A549 (cell line): ENCODE measurements around the gene SLC16A2. TPM values are rescaled to one million over a fixed set of nuclear protein-coding genes. Genes with fewer than 3 reads are reported as not detected.

Experiments used
- ATAC-seq, 2 experiments: fragments of 200-7000 bp in 1 of 2; fragments of >200 bp in 1 of 2; cut with Nextera tagmentation in 1 of 2; cut with Tn5 transposase in 1 of 2; 3 replicates each; pipeline versions ENCODE4 v1.8.0 to v1.9.1; 2018 to 2020; ENCODE audit warnings: mild to moderate bottlenecking in 1 of 2, moderate library complexity in 1 of 2
- CTCF ChIA-PET: fragments of 300-600 bp; sonication (Branson Sonifier 250); formaldehyde crosslinking; extraction: SDS; loops from one replicate; lab custom pipeline; 2021; ENCODE audit warnings: antibody characterized with exemption, inconsistent platforms; lab: Yijun Ruan, JAX
- POLR2A ChIA-PET: fragments of 350-600 bp; formaldehyde crosslinking; extraction: SDS; loops from one replicate; lab custom pipeline; 2021; ENCODE audit warnings: antibody characterized with exemption, inconsistent platforms; lab: Yijun Ruan, JAX
- DNase-seq, 2 experiments: peaks; one replicate each; pipeline versions ENCODE4 v3.0.0 to v3.0.0-alpha.2; 2011 to 2016; ENCODE audit warnings: low read depth in 1 of 2, low spot score in 1 of 2
- FAIRE-seq: peaks from 2 replicates; lab custom pipeline; 2011; peaks lifted over from hg19 to GRCh38; lab: Jason Lieb, UNC
- H3K27ac ChIP-seq, 2 experiments: fragments of >200 bp; sonication (Bioruptor Twin); formaldehyde crosslinking; 3 replicates each; pipeline ENCODE4 v1.5.1; 2016 to 2017
- H3K4me1 ChIP-seq: fragments of >200 bp; sonication (Bioruptor Twin); formaldehyde crosslinking; 3 replicates; pipeline ENCODE4 v1.6.1; 2016
- H3K4me2 ChIP-seq: fragments of >200 bp; sonication (Bioruptor Twin); formaldehyde crosslinking; 3 replicates; pipeline ENCODE4 v1.6.1; 2016
- H3K4me3 ChIP-seq: fragments of >200 bp; sonication (Bioruptor Twin); formaldehyde crosslinking; 3 replicates; pipeline ENCODE4 v1.5.1; 2016
- H3K9me3 ChIP-seq: fragments of >200 bp; sonication (Bioruptor Twin); formaldehyde crosslinking; 3 replicates; pipeline ENCODE4 v1.6.1; 2016
- CBX8 ChIP-seq: fragments of 200-600 bp; sonication (generic); IDR thresholded peaks from 2 replicates; pipeline ENCODE4 v1.6.1; 2016
- CHD2 ChIP-seq: fragments of 150-350 bp; IDR thresholded peaks from 2 replicates; pipeline ENCODE4 v1.6.1; 2014; ENCODE audit warnings: low read length; ENCODE audit not compliant: partially characterized antibody
- E2F6 ChIP-seq: IDR thresholded peaks from 2 replicates; pipeline ENCODE4 v1.6.1; 2012; ENCODE audit warnings: low read depth, borderline replicate concordance
- EHF ChIP-seq: fragments of 250-450 bp; sonication (Bioruptor Pico); IDR thresholded peaks from 2 replicates; pipeline ENCODE4 v1.5.0; 2020; ENCODE audit warnings: mild to moderate bottlenecking
- EHMT2 ChIP-seq: fragments of 200-600 bp; sonication (generic); IDR thresholded peaks from 2 replicates; pipeline ENCODE4 v1.6.1; 2016; ENCODE audit warnings: antibody characterized with exemption, low read depth, mild to moderate bottlenecking, moderate library complexity
- EP300 ChIP-seq, 2 experiments: fragments of >200 bp; sonication (Bioruptor Twin); formaldehyde crosslinking; IDR thresholded peaks; 2 replicates in 1 of 2; 3 replicates in 1 of 2; pipeline ENCODE4 v1.6.1; 2016 to 2017
- FOSB ChIP-seq: fragments of 250-450 bp; sonication (Bioruptor Pico); IDR thresholded peaks from 2 replicates; pipeline ENCODE4 v1.5.0; 2020; ENCODE audit warnings: mild to moderate bottlenecking, moderate library complexity
- HES2 ChIP-seq: fragments of >200 bp; sonication (Bioruptor Twin); formaldehyde crosslinking; IDR thresholded peaks from 2 replicates; pipeline ENCODE4 v1.6.1; 2016
- HEYL ChIP-seq: fragments of 250-450 bp; sonication (Bioruptor Pico); IDR thresholded peaks from 2 replicates; pipeline ENCODE4 v1.8.0; 2021; ENCODE audit warnings: mild to moderate bottlenecking, moderate library complexity
- HMGXB4 ChIP-seq: fragments of 250-450 bp; sonication (Bioruptor Pico); IDR thresholded peaks from 2 replicates; pipeline ENCODE4 v1.5.0; 2021; ENCODE audit warnings: mild to moderate bottlenecking, moderate library complexity, borderline replicate concordance
- HOXB5 ChIP-seq: fragments of 250-450 bp; sonication (Bioruptor Pico); IDR thresholded peaks from 2 replicates; pipeline ENCODE4 v1.5.0; 2020; ENCODE audit warnings: mild to moderate bottlenecking, moderate library complexity
- KDM1A ChIP-seq: fragments of 200-600 bp; sonication (generic); IDR thresholded peaks from 2 replicates; pipeline ENCODE4 v1.6.1; 2016; ENCODE audit warnings: low read depth, mild to moderate bottlenecking
- KDM5A ChIP-seq: fragments of 200-600 bp; sonication (generic); IDR thresholded peaks from 2 replicates; pipeline ENCODE4 v1.6.1; 2016; ENCODE audit warnings: antibody characterized with exemption, mild to moderate bottlenecking
- MAFK ChIP-seq: fragments of 450-650 bp; IDR thresholded peaks from 2 replicates; pipeline ENCODE4 v1.6.1; 2014; ENCODE audit not compliant: partially characterized antibody
- MAX ChIP-seq: IDR thresholded peaks from 2 replicates; pipeline ENCODE4 v1.6.1; 2012
- MAZ ChIP-seq: fragments of 150-350 bp; IDR thresholded peaks from 2 replicates; pipeline ENCODE4 v1.6.1; 2014; ENCODE audit warnings: antibody characterized with exemption, low read depth, low read length, borderline replicate concordance
- MYC ChIP-seq: IDR thresholded peaks from 2 replicates; pipeline ENCODE4 v1.6.1; 2012; ENCODE audit warnings: mild to moderate bottlenecking, inconsistent platforms, low read length, improper control_type of control experiment, borderline replicate concordance
- NFE2L2 ChIP-seq: fragments of 150-350 bp; conservative IDR thresholded peaks from 2 replicates; pipeline ENCODE4 v1.6.1; 2014; ENCODE audit warnings: low read length
- NPAS2 ChIP-seq: fragments of 250-450 bp; sonication (Bioruptor Pico); IDR thresholded peaks from 2 replicates; pipeline ENCODE4 v1.8.0; 2022; ENCODE audit warnings: mild to moderate bottlenecking, moderate library complexity, borderline replicate concordance
- PHF8 ChIP-seq: fragments of 200-600 bp; sonication (generic); IDR thresholded peaks from 2 replicates; pipeline ENCODE4 v1.6.1; 2016; ENCODE audit warnings: low read depth, mild to moderate bottlenecking, antibody characterized with exemption, moderate library complexity, borderline replicate concordance
- POLR2AphosphoS2 ChIP-seq: conservative IDR thresholded peaks from 2 replicates; pipeline ENCODE4 v1.6.1; 2012; ENCODE audit warnings: low read length, improper control_type of control experiment, inconsistent platforms
- RAD21 ChIP-seq, 2 experiments: fragments of >200 bp in 1 of 2; sonication (Bioruptor Twin) in 1 of 2; formaldehyde crosslinking in 1 of 2; IDR thresholded peaks in 1 of 2; conservative IDR thresholded peaks in 1 of 2; 2 replicates in 1 of 2; 3 replicates in 1 of 2; pipeline ENCODE4 v1.6.1; 2012 to 2018; ENCODE audit warnings: inconsistent platforms in 1 of 2
- RARB ChIP-seq: fragments of 250-450 bp; sonication (Bioruptor Pico); IDR thresholded peaks from 2 replicates; pipeline ENCODE4 v1.8.0; 2021; ENCODE audit warnings: mild to moderate bottlenecking, moderate library complexity
- RCOR1 ChIP-seq: fragments of 150-350 bp; IDR thresholded peaks from 2 replicates; pipeline ENCODE4 v1.6.1; 2014; ENCODE audit warnings: antibody characterized with exemption, low read length, low read depth
- RFX5 ChIP-seq: fragments of 450-650 bp; IDR thresholded peaks from 2 replicates; pipeline ENCODE4 v1.7.1; 2014; ENCODE audit warnings: antibody characterized with exemption, mild to moderate bottlenecking, moderate library complexity
- SMC3 ChIP-seq: fragments of >200 bp; sonication (Bioruptor Twin); formaldehyde crosslinking; IDR thresholded peaks from 3 replicates; pipeline ENCODE4 v1.6.1; 2018; ENCODE audit warnings: inconsistent platforms
- TFCP2L1 ChIP-seq: fragments of 250-450 bp; sonication (Bioruptor Pico); IDR thresholded peaks from 2 replicates; pipeline ENCODE4 v1.5.0; 2021; ENCODE audit warnings: mild to moderate bottlenecking
- TP53 ChIP-seq: fragments of 250-450 bp; sonication (Bioruptor Pico); IDR thresholded peaks from 2 replicates; pipeline ENCODE4 v1.5.0; 2021; ENCODE audit warnings: mild to moderate bottlenecking, moderate library complexity
- ZC3H11A ChIP-seq: fragments of 450-650 bp; IDR thresholded peaks from 2 replicates; pipeline ENCODE4 v1.6.1; 2014; ENCODE audit warnings: antibody characterized with exemption, mild to moderate bottlenecking
- ZSCAN20 ChIP-seq: fragments of 250-450 bp; sonication (Bioruptor Pico); IDR thresholded peaks from 2 replicates; pipeline ENCODE4 v1.8.0; 2022; ENCODE audit warnings: mild to moderate bottlenecking, moderate library complexity
- WGBS: methylation state at CpG from one replicate; pipeline ENCODE4 v1.1.6; 2017; ENCODE audit errors: missing lambda C conversion rate; 5-methylcytosine and 5-hydroxymethylcytosine counted together
- polyA plus RNA-seq, 4 experiments: library from polyadenylated mRNA; depleted of rRNA in 3 of 4; stranded (reverse); fragments of >200 nt; fragmentation: RNase III in 1 of 4; extraction: RNeasy Plus Mini Kit Qiagen cat#74134 plus additional on column Dnase treatment in 1 of 4; gene quantifications; 2 replicates in 3 of 4; 3 replicates in 1 of 4; pipeline ENCODE4 v1.2.3, GENCODE V29; 2011 to 2017

The SLC16A2 gene
- polyA plus RNA-seq, 2 of the 4 experiments (the other 2 are of a cell fraction), result 9.7 to 19.2 TPM

GRCh38 chrX:74420196-74421035, 877 bp upstream of the SLC16A2 start:
- ChIA-PET CTCF (interaction anchor here (1.0 to 2.3 kb wide), 8 partner anchors 12 to 82 kb away, joined by 3 to 9 read pairs (median 3); no protein-coding TSS in a partner anchor), POLR2A (interaction anchor here (1.2 to 2.1 kb wide), 4 partner anchors 14 to 194 kb away, joined by 4 to 10 read pairs (median 6); partner anchors contain the start of gene RLIM)
- 12% methylated on average over 5 of the region's 54 CpGs for WGBS
- FAIRE-seq (no peak), ATAC-seq (peak; percentile 86 to 89), DNase-seq (peak; percentile 60 to 64)
- Histone ChIP-seq H3K4me2 (peak overlapping the region; percentile 96), H3K9me3 (no peaks in the 10 kb centered on the region), H3K27ac (peak overlapping the region; percentile 93 to 94), H3K4me3 (peak overlapping the region; percentile 70), H3K4me1 (peaks cover 11% of the 10 kb centered on the region; the same call in 2 of the 3 replicates)
- TF ChIP-seq RFX5 (no peak), POLR2AphosphoS2 (no peak), MAFK (no peak), PHF8 (no peak; the same call in 1 of the 2 replicates), CHD2 (no peak), HMGXB4 (CRISPR knock-in tag) (no peak), MAX (no peak), TFCP2L1 (no peak), MYC (no peak), NPAS2 (CRISPR knock-in tag) (no peak), SMC3 (no peak), ZSCAN20 (CRISPR knock-in tag) (no peak), HEYL (CRISPR knock-in tag) (no peak), FOSB (no peak), CBX8 (no peak), RARB (no peak), HOXB5 (CRISPR knock-in tag) (no peak), ZC3H11A (no peak)

GRCh38 chrX:74421740-74422352, 553 bp downstream of the SLC16A2 start:
- POLR2A ChIA-PET, result interaction anchor here (0.6 to 2.1 kb wide), 4 partner anchors 13 to 193 kb away, joined by 3 to 10 read pairs (median 5); partner anchors contain the start of gene RLIM
- 58% methylated on average over 20 of the region's 46 CpGs for WGBS

More at GRCh38 chrX:74421740-74422352, 553 bp downstream of the SLC16A2 start:
- peaks cover 17% of the 10 kb centered on the region; the same call in 2 of the 3 replicates for H3K4me1 ChIP-seq
- FAIRE-seq (no peak), ATAC-seq (peak in 1 of 2 experiments; percentile 31; a peak in 3 of 6 replicates), DNase-seq (peak in 1 of 2 experiments; percentile 2)
- peak overlapping the region; percentile 93 to 94 for H3K27ac ChIP-seq
- H3K4me3 ChIP-seq, result peak overlapping the region; percentile 70
- CTCF ChIA-PET, result interaction anchor here (0.7 to 2.3 kb wide), 3 partner anchors 23 to 1698 kb away, joined by 3 to 8 read pairs (median 3); no protein-coding TSS in a partner anchor
- no peak for TF ChIP-seq KDM5A
- no peak for TF ChIP-seq MAZ
- TF ChIP-seq TP53 (CRISPR knock-in tag), result no peak
- TF ChIP-seq RCOR1, result no peak
- TF ChIP-seq HES2, result no peak
- no peak for TF ChIP-seq EHMT2
- TF ChIP-seq TFCP2L1, result no peak
- no peak for TF ChIP-seq EP300 (IDR thresholded peaks at IDR 0.05)
- TF ChIP-seq CBX8, result no peak
- no peak for TF ChIP-seq NFE2L2
- no peak for TF ChIP-seq E2F6
- TF ChIP-seq RARB, result no peak
- TF ChIP-seq RAD21 (conservative IDR thresholded peaks at IDR 0.05 in 1 of 2, IDR thresholded peaks at IDR 0.05 in 1 of 2), result no peak
- TF ChIP-seq KDM1A, result no peak
- TF ChIP-seq PHF8, result no peak
- no peak for TF ChIP-seq EHF (CRISPR knock-in tag)
- TF ChIP-seq MAX, result no peak
- TF ChIP-seq HOXB5 (CRISPR knock-in tag), result no peak
- no peaks in the 10 kb centered on the region for H3K9me3 ChIP-seq
- peak overlapping the region; percentile 96 for H3K4me2 ChIP-seq
